NCI-H510A treated with DMSO at 0.1 percent for 48 hours (cell line): Measurements from ENCODE around the gene THSD4.

ENCODE experiments used
- DNase-seq: peaks from one replicate; lab custom pipeline; 2025; lab: John Stamatoyannopoulos, UW

Gene THSD4

GRCh38 chr15:71585159-71585558 is 469.9 kb downstream of the THSD4 start:
- no peak for DNase-seq

DNA sequence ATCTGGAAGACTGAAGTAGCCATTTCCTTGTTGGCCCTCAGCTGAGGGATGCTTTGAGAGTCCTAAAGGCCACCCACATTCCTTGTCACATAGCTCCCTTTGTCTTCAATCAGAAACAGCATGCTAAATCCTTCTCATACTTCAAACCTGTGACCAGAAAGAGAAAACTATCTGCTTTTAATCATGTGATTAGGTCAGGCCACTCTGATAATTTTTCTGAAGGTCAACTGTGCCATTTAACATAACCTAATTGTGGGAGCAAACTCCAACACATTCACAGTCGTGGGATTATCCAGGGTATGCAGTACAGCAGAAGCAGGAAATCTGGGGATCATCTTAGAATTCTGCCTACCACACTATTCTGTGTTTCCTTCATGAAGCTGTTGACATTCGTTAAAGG is 471.2 kb downstream of the THSD4 start:
- no peak for DNase-seq

GRCh38 chr15:71588746-71589145 is 473.5 kb downstream of the THSD4 start:
- no peak for DNase-seq

- DNase-seq = no peak
Observed at GRCh38 chr15:71591057-71591456, 475.8 kb downstream of the THSD4 start.

GRCh38 chr15:71592203-71592602 is 476.9 kb downstream of the THSD4 start:
- no peak for DNase-seq

DNA sequence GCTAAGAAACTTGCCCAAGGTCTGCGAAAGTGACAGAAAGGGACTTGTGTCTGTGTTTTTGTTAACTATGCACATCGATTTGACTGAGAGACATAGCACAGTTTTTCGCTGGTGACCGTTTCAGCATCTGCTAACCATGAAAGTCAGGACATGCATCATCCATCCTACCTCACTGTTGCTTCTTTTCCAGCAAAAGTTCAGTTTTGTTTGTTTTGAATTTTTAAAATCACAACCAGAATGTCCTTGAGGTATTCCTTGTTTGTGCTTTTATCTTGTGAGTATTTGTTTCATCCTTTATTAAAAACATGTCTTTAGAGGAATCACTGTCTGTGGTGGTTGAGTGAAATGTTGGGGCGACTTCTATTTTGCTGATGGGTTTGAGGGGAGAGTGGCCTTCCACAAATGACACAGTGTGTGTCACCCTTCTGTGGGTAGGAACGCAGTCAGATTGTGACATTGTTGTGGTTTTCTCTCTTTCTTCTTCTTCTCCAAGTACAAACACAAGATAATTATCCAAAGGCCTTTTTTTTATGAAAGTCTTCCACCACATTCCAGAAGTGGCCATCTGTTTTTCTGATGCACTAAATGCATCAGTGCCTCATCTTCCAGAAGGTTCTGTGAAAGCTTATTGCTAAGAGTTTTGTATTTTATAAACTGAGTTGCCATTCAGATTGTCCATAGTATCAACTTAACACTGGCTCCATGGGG is 480.7 kb downstream of the THSD4 start:
- no peak for DNase-seq

DNA sequence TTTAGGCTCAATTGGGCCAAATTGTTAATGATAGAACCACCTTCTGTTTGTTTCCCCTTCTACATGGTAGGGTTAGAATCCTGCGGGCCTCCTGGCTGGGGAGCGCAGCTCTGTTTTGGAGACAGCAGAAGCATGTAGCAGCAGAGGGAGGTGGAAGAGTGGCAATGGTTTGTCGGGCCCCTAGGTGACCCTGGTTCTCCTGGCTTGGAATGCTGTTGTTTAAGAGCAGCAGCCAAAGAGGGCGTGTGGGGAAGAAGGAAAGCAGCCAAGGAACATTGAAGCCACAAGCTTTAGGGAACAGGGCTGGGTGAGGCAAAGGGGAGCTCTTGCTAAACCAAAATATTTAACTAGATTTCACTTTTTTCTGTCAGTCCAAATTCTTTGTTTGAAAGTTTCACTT is 481.4 kb downstream of the THSD4 start:
- DNase-seq = no peak

GRCh38 chr15:71597126-71597525 is 481.9 kb downstream of the THSD4 start:
- DNase-seq = no peak

DNA sequence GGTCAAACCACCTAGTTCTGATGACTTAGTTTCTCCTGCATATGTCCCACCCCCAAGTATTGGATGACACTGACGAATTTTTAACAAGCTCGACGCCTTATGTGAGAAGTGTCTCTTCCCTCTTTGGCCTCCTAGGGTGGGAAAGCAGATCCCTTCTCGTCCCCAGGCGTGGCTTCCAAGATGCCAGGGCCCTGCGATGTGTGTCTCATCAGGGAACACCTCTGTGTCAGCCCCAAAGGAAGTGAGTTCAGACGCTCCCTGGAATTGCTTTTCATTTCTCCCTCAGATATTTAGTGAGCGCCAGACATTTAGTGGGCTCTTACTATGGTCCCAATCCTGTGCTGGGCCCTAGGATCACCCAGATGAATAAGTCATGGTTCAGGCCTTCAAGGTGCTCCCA is 482.4 kb downstream of the THSD4 start:
- no peak for DNase-seq

DNA sequence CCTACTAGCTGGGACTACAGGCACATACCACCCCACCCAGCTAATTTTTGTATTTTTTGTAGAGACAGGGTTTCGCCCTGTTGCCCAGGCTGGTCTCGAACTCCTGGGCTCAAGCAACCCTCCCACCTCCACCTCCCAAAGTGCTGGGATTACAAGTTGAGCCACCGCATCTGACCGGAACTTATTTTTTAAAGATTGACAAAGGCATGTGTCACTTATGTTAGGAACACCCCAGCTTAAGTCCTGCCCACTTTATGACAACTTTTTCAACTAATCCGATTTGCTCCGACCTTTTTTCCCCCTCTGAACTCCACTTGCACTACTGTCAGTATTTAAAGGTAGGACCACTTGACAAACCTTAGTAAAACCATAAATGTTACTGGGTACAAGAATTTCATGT is 483.5 kb downstream of the THSD4 start:
- no peak for DNase-seq

- no peak for DNase-seq
Observed at GRCh38 chr15:71599418-71600151, 484.3 kb downstream of the THSD4 start.

GRCh38 chr15:71600237-71600636 is 485.0 kb downstream of the THSD4 start:
- no peak for DNase-seq

GRCh38 chr15:71601038-71601834 is 486.0 kb downstream of the THSD4 start:
- DNase-seq = no peak

DNA sequence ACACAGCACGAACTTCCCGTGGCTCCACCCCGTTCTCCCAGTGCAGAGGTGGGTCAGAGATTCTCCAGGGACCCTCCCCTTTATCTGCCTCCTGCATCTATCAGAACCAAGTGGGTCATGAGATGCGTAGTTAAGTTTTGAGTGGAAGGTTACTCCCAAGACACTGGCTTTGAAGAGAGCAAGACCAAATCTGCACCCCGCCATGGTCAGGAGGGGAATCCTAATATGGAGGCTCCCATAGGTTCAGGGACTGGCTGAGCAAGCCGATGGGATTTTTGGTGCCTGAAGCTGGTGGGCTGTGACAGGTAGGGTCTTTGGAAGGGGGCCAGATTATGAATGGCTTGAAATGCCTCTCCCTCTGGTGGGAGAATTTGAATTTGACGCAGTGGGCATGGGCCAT is 488.1 kb downstream of the THSD4 start:
- no peak for DNase-seq

GRCh38 chr15:71607383-71607782 is 492.1 kb downstream of the THSD4 start:
- DNase-seq = no peak

GRCh38 chr15:71610728-71611552 is 495.7 kb downstream of the THSD4 start:
- DNase-seq = no peak

- no peak for DNase-seq
Observed at GRCh38 chr15:71611553-71612396, 496.5 kb downstream of the THSD4 start.

- no peak for DNase-seq
Observed at GRCh38 chr15:71612397-71612722, 497.1 kb downstream of the THSD4 start.

GRCh38 chr15:71612869-71613268 is 497.6 kb downstream of the THSD4 start:
- DNase-seq = peak; percentile 16

- DNase-seq = no peak
Observed at GRCh38 chr15:71623111-71623510, 507.8 kb downstream of the THSD4 start.

DNA sequence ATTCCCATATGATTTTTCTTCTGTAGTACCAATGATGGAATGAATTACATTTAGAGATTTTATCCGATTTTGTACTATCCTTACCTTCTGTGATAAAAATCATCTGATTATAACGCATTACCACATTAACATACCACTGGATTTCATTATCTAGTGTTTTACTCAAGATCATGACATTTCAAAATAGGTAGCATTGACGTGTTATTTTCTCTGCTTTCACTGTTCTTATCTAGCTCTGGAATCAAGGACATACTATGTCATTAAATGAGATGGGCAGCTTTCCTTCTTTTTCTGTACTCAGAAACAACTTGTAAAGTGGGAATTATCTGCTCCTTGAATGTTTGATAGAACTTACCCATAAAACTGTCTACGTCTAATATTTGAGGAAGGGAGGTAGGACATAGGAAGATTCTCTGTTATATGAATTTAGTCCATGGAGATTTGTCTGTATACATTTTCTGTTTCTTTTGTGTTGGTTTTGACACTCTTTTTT is 511.4 kb downstream of the THSD4 start:
- no peak for DNase-seq
